K562 (cell line): Measurements from ENCODE around the gene GCH1. TPM values are rescaled to one million over a fixed set of nuclear protein-coding genes. Genes with fewer than 3 reads are reported as not detected.
A peak's percentile ranks its signal among the peaks of the same experiment; 100 is the strongest.

Source experiments
- ATAC-seq: fragments of 200-7000 bp; cut with Tn5 transposase; 3 replicates; pipeline ENCODE4 v1.9.1; 2020; ENCODE audit warnings: moderate library complexity
- BruUV-seq: library from RNA; stranded (reverse); fragments of 400-500 nt; replicated peaks from 2 replicates; lab custom pipeline; 2021; lab: Mats Ljungman, UMichigan
- CTCF ChIA-PET: fragments of 300-600 bp; formaldehyde crosslinking; extraction: SDS; loops from one replicate; lab custom pipeline; 2021; ENCODE audit warnings: low intra/inter-chr PET ratio; lab: Yijun Ruan, JAX
- POLR2A ChIA-PET: fragments of 300-600, 350-650 bp; sonication (Branson Sonifier 250); formaldehyde crosslinking; extraction: SDS; loops from one replicate; lab custom pipeline; 2021; ENCODE audit warnings: antibody characterized with exemption, inconsistent platforms; lab: Yijun Ruan, JAX
- DNase-seq, 4 experiments: peaks; one replicate each; pipeline versions ENCODE4 v3.0.0 to v3.0.0-alpha.2; 2011 to 2018; ENCODE audit warnings: low spot score in 3 of 4, mixed read lengths in 3 of 4; ENCODE audit errors: extremely low read depth in 1 of 4
- FAIRE-seq: peaks from 2 replicates; lab custom pipeline; 2011; peaks lifted over from hg19 to GRCh38; lab: Jason Lieb, UNC
- H2AFZ ChIP-seq: 2 replicates; pipeline ENCODE4 v1.6.0; 2011; ENCODE audit warnings: low read depth, low read length, control low read depth, inconsistent platforms
- H3K27ac ChIP-seq: fragments of 200-600 bp; 3 replicates; pipeline ENCODE4 v1.8.0; 2011; ENCODE audit warnings: low read depth, mild to moderate bottlenecking, control low read depth, inconsistent platforms, low read length, moderate library complexity, mixed read lengths; ENCODE audit errors: extremely low read depth
- H3K27me3 ChIP-seq, 2 experiments: fragments of 300-600 bp in 1 of 2; 2 replicates in 1 of 2; 3 replicates in 1 of 2; pipeline versions ENCODE4 v1.6.0 to v1.8.0; 2011; ENCODE audit warnings: inconsistent platforms in 2 of 2, low read length in 2 of 2, mild to moderate bottlenecking in 1 of 2, mixed read lengths in 1 of 2, moderate library complexity in 1 of 2; ENCODE audit not compliant: control insufficient read depth in 2 of 2, insufficient read depth in 2 of 2
- H3K36me3 ChIP-seq: fragments of 300-600 bp; 3 replicates; pipeline ENCODE4 v1.8.0; 2011; ENCODE audit warnings: mild to moderate bottlenecking, low read length, inconsistent platforms; ENCODE audit not compliant: control insufficient read depth, insufficient read depth
- H3K4me1 ChIP-seq, 2 experiments: fragments of 200-600 bp in 1 of 2; replicated peaks in 1 of 2; 2 replicates in 1 of 2; 3 replicates in 1 of 2; pipeline versions ENCODE4 v1.5.1 to v1.8.0; 2011; ENCODE audit warnings: inconsistent platforms in 2 of 2, low read length in 2 of 2, mild to moderate bottlenecking in 1 of 2, mixed read lengths in 1 of 2, moderate library complexity in 1 of 2; ENCODE audit not compliant: control insufficient read depth in 2 of 2, insufficient read depth in 2 of 2
- H3K4me2 ChIP-seq: 2 replicates; pipeline ENCODE4 v1.6.1; 2011; ENCODE audit warnings: low read length, control low read depth, inconsistent platforms, mixed read lengths; ENCODE audit not compliant: insufficient read depth
- H3K4me3 ChIP-seq: fragments of 200-600 bp; sonication (generic), shearing (Covaris generic); 2 replicates; pipeline ENCODE4 v1.5.1; 2016; ENCODE audit warnings: control low read depth, inconsistent platforms
- H3K79me2 ChIP-seq: fragments of 200-600 bp; 3 replicates; pipeline ENCODE4 v1.8.0; 2011; ENCODE audit warnings: low read length, inconsistent platforms; ENCODE audit not compliant: control insufficient read depth, insufficient read depth
- H3K9ac ChIP-seq, 2 experiments: 2 replicates each; pipeline versions ENCODE4 v1.6.0 to v1.6.1; 2011; ENCODE audit warnings: low read depth in 2 of 2, low read length in 2 of 2, control low read depth in 1 of 2, inconsistent platforms in 1 of 2, mild to moderate bottlenecking in 1 of 2, mixed read lengths in 1 of 2; ENCODE audit not compliant: insufficient read depth in 1 of 2
- H3K9me1 ChIP-seq: one replicate; pipeline ENCODE4 v1.6.0; 2011; ENCODE audit warnings: inconsistent platforms, mild to moderate bottlenecking, low read length, moderate library complexity; ENCODE audit not compliant: control insufficient read depth, insufficient read depth
- H3K9me3 ChIP-seq: replicated peaks from 2 replicates; pipeline ENCODE4 v1.5.1; 2011; ENCODE audit warnings: low read depth, low read length, inconsistent platforms; ENCODE audit not compliant: control insufficient read depth, insufficient read depth
- H4K20me1 ChIP-seq: replicated peaks from 2 replicates; pipeline ENCODE4 v1.6.1; 2011; ENCODE audit warnings: low read length, inconsistent platforms, mixed read lengths; ENCODE audit not compliant: control insufficient read depth, insufficient read depth
- FOXP4 ChIP-seq: sonication (generic); formaldehyde crosslinking; IDR thresholded peaks from 2 replicates; pipeline ENCODE4 v1.8.0; 2022; ENCODE audit warnings: mild to moderate bottlenecking, missing genetic modification reagents, borderline replicate concordance
- HEY1 ChIP-seq: fragments of 250-450 bp; sonication (Bioruptor Pico); IDR thresholded peaks from 2 replicates; pipeline ENCODE4 v1.5.0; 2020; ENCODE audit warnings: mild to moderate bottlenecking, moderate library complexity, borderline replicate concordance
- HNRNPLL ChIP-seq: fragments of 200-400 bp; formaldehyde crosslinking; IDR thresholded peaks from 2 replicates; pipeline ENCODE4 v1.6.1; 2017; ENCODE audit warnings: low read length, low read depth, mild to moderate bottlenecking; ENCODE audit not compliant: poor library complexity, severe bottlenecking
- JUN ChIP-seq, 2 experiments: sonication (generic) in 1 of 2; formaldehyde crosslinking in 1 of 2; IDR thresholded peaks; 2 replicates each; pipeline versions ENCODE4 v1.6.1 to v1.8.0; 2012 to 2022; ENCODE audit warnings: borderline replicate concordance in 2 of 2, mild to moderate bottlenecking in 2 of 2, improper control_type of control experiment in 1 of 2, low read depth in 1 of 2, low read length in 1 of 2, missing genetic modification reagents in 1 of 2
- NFIC ChIP-seq: fragments of 450-650 bp; IDR thresholded peaks from 2 replicates; pipeline ENCODE4 v1.6.1; 2017; ENCODE audit warnings: mild to moderate bottlenecking, inconsistent platforms
- TCFL5 ChIP-seq: fragments of 250-450 bp; sonication (Bioruptor Pico); conservative IDR thresholded peaks from 2 replicates; pipeline ENCODE4 v1.6.1; 2021; ENCODE audit warnings: mild to moderate bottlenecking, moderate library complexity, matching md5 sums
- ZNF197 ChIP-seq: fragments of 200-800 bp; sonication (Bioruptor generic); IDR thresholded peaks from 2 replicates; pipeline ENCODE4 v1.6.1; 2016; ENCODE audit warnings: low read depth, missing genetic modification characterization, missing compliant biosample characterization
- ZNF232 ChIP-seq: sonication (generic); formaldehyde crosslinking; IDR thresholded peaks from 2 replicates; pipeline ENCODE4 v1.8.0; 2022; ENCODE audit warnings: mild to moderate bottlenecking, missing genetic modification reagents
- whole genome bisulfite sequencing: fragments of 100-300 bp; shearing (Covaris generic); methylation state at CpG from one replicate; pipeline ENCODE4 v1.1.6; 2016; ENCODE audit warnings: low coverage, mixed read lengths; ENCODE audit not compliant: insufficient coverage; ENCODE audit errors: missing lambda C conversion rate; 5-methylcytosine and 5-hydroxymethylcytosine counted together
- in situ Hi-C: fragments of 300-500 bp; cut with MboI; formaldehyde crosslinking; loops from 4 replicates; pipeline ENCODE4 v1.15.0; 2018; ENCODE audit warnings: inconsistent platforms, mixed read lengths
- intact Hi-C: fragments of 100-400 bp; cut with micrococcal nuclease; formaldehyde crosslinking; loops from 2 replicates; pipeline ENCODE4 v1.14.2; 2022
- polyA plus RNA-seq, 8 experiments: library from polyadenylated mRNA; depleted of rRNA in 4 of 8; stranded (reverse) in 5 of 8; unstranded in 3 of 8; fragments of >200 nt; fragmentation: Nextera tagmentation in 2 of 8; fragmentation: Illumina TruSeq in 1 of 8; extraction: Ambion mirVana in 2 of 8; extraction: Trizol in 1 of 8; gene quantifications; 2 replicates each; pipeline versions ENCODE4 v1.2.1 to v1.2.3, GENCODE V29; 2011 to 2014; ENCODE audit warnings: inconsistent platforms in 1 of 8, missing spikeins in 1 of 8
- total RNA-seq, 7 experiments: library from RNA; depleted of rRNA in 6 of 7; stranded (reverse); fragments of >200 nt in 6 of 7; fragmentation: Illumina TruSeq in 2 of 7; extraction: Trizol in 2 of 7; gene quantifications; 2 replicates each; pipeline versions ENCODE4 v1.2.1 to v1.2.3, GENCODE V29; 2011 to 2021; ENCODE audit warnings: low replicate concordance in 1 of 7

The GCH1 gene
- total and polyA plus RNA-seq, 9 of the 15 experiments (the other 6 are each of a cell fraction or from before 2014, with no cell fraction given), result 3.9 to 13.1 (median 6.5) TPM

GRCh38 chr14:54856152-54856551 lies 46.5 kb downstream of the GCH1 start:
- no peaks in the 10 kb centered on the region for H4K20me1 ChIP-seq
- H3K27me3 ChIP-seq, result no peaks in the 10 kb centered on the region
- no peaks in the 10 kb centered on the region for H3K36me3 ChIP-seq
- BruUV-seq, result no TSS peak
- H3K9me1 ChIP-seq, result no peaks in the 10 kb centered on the region
- no peaks in the 10 kb centered on the region; a peak in 1 of 5 replicates for H3K4me1 ChIP-seq
- intact Hi-C loops (no loop called here), in situ Hi-C loops (no loop called here)
- no peaks in the 10 kb centered on the region for H3K79me2 ChIP-seq
- no peak overlapping the region for H3K27ac ChIP-seq
- DNase-seq (no peak), FAIRE-seq (no peak), ATAC-seq (no peak)
- no peaks in the 10 kb centered on the region for H3K9me3 ChIP-seq
- H3K4me2 ChIP-seq, result no peak overlapping the region
- WGBS, result 32% methylated on average over 2 of the region's 4 CpGs
- CTCF ChIA-PET, result no interaction called here
- H3K9ac ChIP-seq, result no peak overlapping the region
- H3K4me3 ChIP-seq, result no peak overlapping the region
- no peak overlapping the region for H2AFZ ChIP-seq
- no peak for TF ChIP-seq HNRNPLL
- peak; percentile 28; the same call in 1 of the 2 replicates for TF ChIP-seq NFIC
- POLR2A ChIA-PET, result interaction anchor here (1.9 kb wide), 1 partner anchor 10 kb away, joined by 4 read pairs; no protein-coding TSS in a partner anchor

GRCh38 chr14:54854181-54854580 lies 48.4 kb downstream of the GCH1 start:
- H2AFZ ChIP-seq, result no peak overlapping the region
- H4K20me1 ChIP-seq, result no peaks in the 10 kb centered on the region
- DNase-seq, result no peak

More at GRCh38 chr14:54854181-54854580, 48.4 kb downstream of the GCH1 start:
- TF ChIP-seq HEY1 (CRISPR knock-in tag) (no peak), ZNF197 (CRISPR knock-in tag) (no peak), JUN (IDR thresholded peaks at IDR 0.05; ENCODE audit: borderline replicate concordance, low read depth, low read length) (no peak), JUN (CRISPR knock-in tag; IDR thresholded peaks at IDR 0.05; ENCODE audit: borderline replicate concordance) (no peak), FOXP4 (no peak), ZNF232 (no peak), TCFL5 (CRISPR knock-in tag) (no peak)
- Histone ChIP-seq H3K36me3 (no peaks in the 10 kb centered on the region), H3K4me1 (no peaks in the 10 kb centered on the region; a peak in 1 of 5 replicates), H3K27ac (no peak overlapping the region), H3K4me3 (no peak overlapping the region), H3K9me3 (no peaks in the 10 kb centered on the region), H3K4me2 (no peak overlapping the region), H3K9me1 (no peaks in the 10 kb centered on the region), H3K79me2 (no peaks in the 10 kb centered on the region), H3K27me3 (no peaks in the 10 kb centered on the region), H3K9ac (no peak overlapping the region)
- no peak for ATAC-seq
- POLR2A ChIA-PET, result interaction anchor here (1.0 kb wide), 1 partner anchor 40 kb away, joined by 4 read pairs; no protein-coding TSS in a partner anchor
- in situ Hi-C loops (no loop called here), intact Hi-C loops (no loop called here)
- WGBS, result 0% methylated on average over 2 of the region's 2 CpGs
- CTCF ChIA-PET, result no interaction called here
- no peak for FAIRE-seq
- BruUV-seq, result no TSS peak
